ENCODE measurements around the gene OBSCN.

GRCh38 chr1:228337031-228337564 is 129.3 kb downstream of the OBSCN start:
- TF ChIP-seq, protein P1, sequence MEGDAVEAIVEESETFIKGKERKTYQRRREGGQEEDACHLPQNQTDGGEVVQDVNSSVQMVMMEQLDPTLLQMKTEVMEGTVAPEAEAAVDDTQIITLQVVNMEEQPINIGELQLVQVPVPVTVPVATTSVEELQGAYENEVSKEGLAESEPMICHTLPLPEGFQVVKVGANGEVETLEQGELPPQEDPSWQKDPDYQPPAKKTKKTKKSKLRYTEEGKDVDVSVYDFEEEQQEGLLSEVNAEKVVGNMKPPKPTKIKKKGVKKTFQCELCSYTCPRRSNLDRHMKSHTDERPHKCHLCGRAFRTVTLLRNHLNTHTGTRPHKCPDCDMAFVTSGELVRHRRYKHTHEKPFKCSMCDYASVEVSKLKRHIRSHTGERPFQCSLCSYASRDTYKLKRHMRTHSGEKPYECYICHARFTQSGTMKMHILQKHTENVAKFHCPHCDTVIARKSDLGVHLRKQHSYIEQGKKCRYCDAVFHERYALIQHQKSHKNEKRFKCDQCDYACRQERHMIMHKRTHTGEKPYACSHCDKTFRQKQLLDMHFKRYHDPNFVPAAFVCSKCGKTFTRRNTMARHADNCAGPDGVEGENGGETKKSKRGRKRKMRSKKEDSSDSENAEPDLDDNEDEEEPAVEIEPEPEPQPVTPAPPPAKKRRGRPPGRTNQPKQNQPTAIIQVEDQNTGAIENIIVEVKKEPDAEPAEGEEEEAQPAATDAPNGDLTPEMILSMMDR (conservative IDR thresholded peaks at IDR 0.05 in 1 of 2, IDR thresholded peaks at IDR 0.05 in 1 of 2; ENCODE audit: extremely low read depth in 1 of 2, insufficient read depth in 1 of 2, low read depth in 1 of 2, low read length in 2 of 2), result no peak
- TF ChIP-seq EZH2 (IDR thresholded peaks at IDR 0.05; ENCODE audit: borderline replicate concordance, low read length), result no peak

Data from mammary epithelial cell (primary cell).